HepG2 (cell line): Measurements from ENCODE around the gene IL17RC. TPM values are rescaled to one million over a fixed set of nuclear protein-coding genes. Genes with fewer than 3 reads are reported as not detected.

ENCODE experiments used
- ARNT2 ChIP-seq: sonication (generic); formaldehyde crosslinking; IDR thresholded peaks from 2 replicates; pipeline ENCODE4 v1.8.0; 2022; ENCODE audit warnings: mild to moderate bottlenecking, low read depth, missing genetic modification reagents, moderate library complexity
- CC2D1A ChIP-seq: sonication (generic); formaldehyde crosslinking; IDR thresholded peaks from 2 replicates; pipeline ENCODE4 v1.8.1; 2023; ENCODE audit warnings: mild to moderate bottlenecking, missing genetic modification reagents
- GATA4 ChIP-seq: sonication (generic); IDR thresholded peaks from 2 replicates; pipeline ENCODE4 v1.6.1; 2016; ENCODE audit warnings: antibody characterized with exemption, low read depth, borderline replicate concordance
- GATAD2A ChIP-seq: IDR thresholded peaks from 2 replicates; pipeline ENCODE4 v1.6.1; 2016
- KAT8 ChIP-seq: IDR thresholded peaks from 2 replicates; pipeline ENCODE4 v1.6.1; 2016; ENCODE audit warnings: missing genetic modification reagents, missing compliant biosample characterization
- MED1 ChIP-seq: sonication (generic); formaldehyde crosslinking; IDR thresholded peaks from 2 replicates; pipeline ENCODE4 v1.4.0; 2020; ENCODE audit warnings: missing genetic modification reagents
- PRPF4 ChIP-seq: fragments of 200-400 bp; formaldehyde crosslinking; IDR thresholded peaks from 2 replicates; pipeline ENCODE4 v1.6.1; 2016; ENCODE audit warnings: low read length, low read depth; ENCODE audit not compliant: poor library complexity, severe bottlenecking
- REPIN1 ChIP-seq: sonication (generic); formaldehyde crosslinking; IDR thresholded peaks from 2 replicates; pipeline ENCODE4 v1.8.0; 2022; ENCODE audit warnings: missing genetic modification reagents, low read depth, mild to moderate bottlenecking, borderline replicate concordance
- SOX5 ChIP-seq: IDR thresholded peaks from 2 replicates; pipeline ENCODE4 v1.6.1; 2016; ENCODE audit warnings: borderline replicate concordance
- STAG1 ChIP-seq: sonication (generic); formaldehyde crosslinking; IDR thresholded peaks from 2 replicates; pipeline ENCODE4 v1.4.0; 2020; ENCODE audit warnings: missing genetic modification reagents
- ZBTB8A ChIP-seq: sonication (generic); formaldehyde crosslinking; IDR thresholded peaks from 2 replicates; pipeline ENCODE4 v1.4.0; 2020; ENCODE audit warnings: mild to moderate bottlenecking, low read depth, missing genetic modification reagents, borderline replicate concordance
- ZEB1 ChIP-seq: IDR thresholded peaks from 2 replicates; pipeline ENCODE4 v1.6.1; 2012; ENCODE audit warnings: mild to moderate bottlenecking, low read depth, inconsistent platforms; ENCODE audit not compliant: insufficient replicate concordance
- ZNF337 ChIP-seq: sonication (generic); formaldehyde crosslinking; IDR thresholded peaks from 2 replicates; pipeline ENCODE4 v1.5.1; 2020; ENCODE audit warnings: missing genetic modification reagents, low read depth, mild to moderate bottlenecking, borderline replicate concordance
- ZNF343 ChIP-seq: sonication (generic); formaldehyde crosslinking; IDR thresholded peaks from 2 replicates; pipeline ENCODE4 v1.4.0; 2020; ENCODE audit warnings: mild to moderate bottlenecking, missing genetic modification reagents
- ZNF546 ChIP-seq: sonication (generic); formaldehyde crosslinking; conservative IDR thresholded peaks from 2 replicates; pipeline ENCODE4 v1.8.1; 2023; ENCODE audit warnings: mild to moderate bottlenecking, missing genetic modification reagents
- ZNF550 ChIP-seq: sonication (generic); formaldehyde crosslinking; IDR thresholded peaks from 2 replicates; pipeline ENCODE4 v1.4.0; 2020; ENCODE audit warnings: mild to moderate bottlenecking, missing genetic modification reagents, borderline replicate concordance
- polyA plus RNA-seq, 8 experiments: library from polyadenylated mRNA; depleted of rRNA in 3 of 8; stranded (reverse) in 7 of 8; unstranded in 1 of 8; fragments of >200 nt; fragmentation: Illumina TruSeq in 4 of 8; extraction: Trizol in 4 of 8; gene quantifications; 2 replicates each; pipeline versions ENCODE4 v1.2.1 to v1.2.3, GENCODE V29; 2011 to 2016; ENCODE audit warnings: low read depth in 4 of 8, missing spikeins in 1 of 8, mixed read lengths in 1 of 8; ENCODE audit not compliant: insufficient read depth in 1 of 8
- total RNA-seq, 5 experiments: library from RNA; depleted of rRNA; stranded (reverse); fragments of >200 nt; fragmentation: Illumina TruSeq; extraction: Trizol; gene quantifications; 2 replicates each; pipeline ENCODE4 v1.2.3, GENCODE V29; 2016; ENCODE audit warnings: low read depth in 1 of 5
- TF ChIP-seq, protein P1 (sequence below): sonication (generic); formaldehyde crosslinking; IDR thresholded peaks from 2 replicates; pipeline ENCODE4 v1.8.1; 2023; ENCODE audit warnings: missing genetic modification reagents, mild to moderate bottlenecking, borderline replicate concordance
- TF ChIP-seq, protein P2 (sequence below): sonication (generic); formaldehyde crosslinking; conservative IDR thresholded peaks from 2 replicates; pipeline ENCODE4 v1.8.0; 2022; ENCODE audit warnings: low read depth, missing genetic modification reagents
- TF ChIP-seq, protein P3 (sequence below): IDR thresholded peaks from 2 replicates; pipeline ENCODE4 v1.6.1; 2018; ENCODE audit warnings: missing genetic modification reagents
- TF ChIP-seq, protein P4 (sequence below): IDR thresholded peaks from 2 replicates; pipeline ENCODE4 v1.6.1; 2016; ENCODE audit warnings: missing compliant biosample characterization, missing genetic modification reagents, borderline replicate concordance
- TF ChIP-seq, protein P5 (sequence below): sonication (generic); formaldehyde crosslinking; IDR thresholded peaks from 2 replicates; pipeline ENCODE4 v1.8.0; 2022; ENCODE audit warnings: mild to moderate bottlenecking, missing genetic modification reagents, borderline replicate concordance
- TF ChIP-seq, protein P6 (sequence below): IDR thresholded peaks from 2 replicates; pipeline ENCODE4 v1.6.1; 2016

Gene IL17RC
- total and polyA plus RNA-seq, 2 of the 13 experiments (the other 11 are each of a cell fraction or from before 2014, with no cell fraction given): 20.7 to 24.0 TPM

DNA sequence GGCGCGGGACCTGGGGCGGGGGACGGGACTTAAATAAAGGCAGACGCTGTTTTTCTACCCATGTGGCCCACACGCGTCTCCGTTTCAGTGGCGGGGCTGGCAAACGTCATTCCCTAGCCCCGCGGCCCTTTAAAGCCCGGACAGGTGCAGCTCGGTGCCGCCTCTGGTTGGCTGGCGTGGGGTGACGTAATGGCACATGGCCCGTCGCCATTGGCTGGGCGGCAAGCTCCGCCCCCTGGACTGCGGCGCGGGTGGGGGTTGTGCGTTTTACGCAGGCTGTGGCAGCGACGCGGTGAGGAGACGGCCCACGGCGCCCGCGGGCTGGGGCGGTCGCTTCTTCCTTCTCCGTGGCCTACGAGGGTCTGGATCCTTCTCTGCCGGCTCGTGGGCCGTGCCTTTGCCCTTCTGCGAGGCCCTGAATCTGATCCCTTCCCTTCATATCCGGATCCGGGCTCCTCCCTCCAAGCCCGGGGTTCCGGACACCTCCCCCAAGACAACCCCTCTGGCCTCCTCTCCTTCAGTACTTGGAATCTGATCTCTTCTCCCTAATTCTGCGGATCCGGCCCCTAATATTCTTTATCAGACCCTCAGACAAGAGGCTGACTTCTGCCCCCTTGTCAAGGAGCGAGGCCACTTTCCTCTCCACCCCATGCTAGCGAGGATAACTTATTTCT lies 16.8 kb downstream of the IL17RC start, which contains the start of gene CRELD1 (continued):
- TF ChIP-seq ZBTB8A (0 out of 2 replicates have a peak, but pooled peaks have one; percentile 46), KAT8 (CRISPR knock-in tag) (peak; percentile 77), ARNT2 (CRISPR knock-in tag) (no peak), ZEB1 (peak; percentile 80), ZNF550 (no peak), ZNF546 (peak; percentile 26; the same call in 1 of the 2 replicates), GATA4 (no peak), REPIN1 (CRISPR knock-in tag) (0 out of 2 replicates have a peak, but pooled peaks have one; percentile 24), MED1 (CRISPR knock-in tag) (peak; percentile 48), PRPF4 (no peak), CC2D1A (CRISPR knock-in tag) (no peak), STAG1 (CRISPR knock-in tag) (no peak), ZNF343 (no peak), SOX5 (CRISPR knock-in tag) (peak; percentile 16; the same call in 1 of the 2 replicates), ZNF337 (no peak), GATAD2A (CRISPR knock-in tag) (peak; percentile 33; the same call in 1 of the 2 replicates)
- TF ChIP-seq, protein P1, sequence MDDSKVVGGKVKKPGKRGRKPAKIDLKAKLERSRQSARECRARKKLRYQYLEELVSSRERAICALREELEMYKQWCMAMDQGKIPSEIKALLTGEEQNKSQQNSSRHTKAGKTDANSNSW (CRISPR knock-in tag): no peak
- TF ChIP-seq, protein P2, sequence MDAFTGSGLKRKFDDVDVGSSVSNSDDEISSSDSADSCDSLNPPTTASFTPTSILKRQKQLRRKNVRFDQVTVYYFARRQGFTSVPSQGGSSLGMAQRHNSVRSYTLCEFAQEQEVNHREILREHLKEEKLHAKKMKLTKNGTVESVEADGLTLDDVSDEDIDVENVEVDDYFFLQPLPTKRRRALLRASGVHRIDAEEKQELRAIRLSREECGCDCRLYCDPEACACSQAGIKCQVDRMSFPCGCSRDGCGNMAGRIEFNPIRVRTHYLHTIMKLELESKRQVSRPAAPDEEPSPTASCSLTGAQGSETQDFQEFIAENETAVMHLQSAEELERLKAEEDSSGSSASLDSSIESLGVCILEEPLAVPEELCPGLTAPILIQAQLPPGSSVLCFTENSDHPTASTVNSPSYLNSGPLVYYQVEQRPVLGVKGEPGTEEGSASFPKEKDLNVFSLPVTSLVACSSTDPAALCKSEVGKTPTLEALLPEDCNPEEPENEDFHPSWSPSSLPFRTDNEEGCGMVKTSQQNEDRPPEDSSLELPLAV (CRISPR knock-in tag): no peak
- TF ChIP-seq, protein P3, sequence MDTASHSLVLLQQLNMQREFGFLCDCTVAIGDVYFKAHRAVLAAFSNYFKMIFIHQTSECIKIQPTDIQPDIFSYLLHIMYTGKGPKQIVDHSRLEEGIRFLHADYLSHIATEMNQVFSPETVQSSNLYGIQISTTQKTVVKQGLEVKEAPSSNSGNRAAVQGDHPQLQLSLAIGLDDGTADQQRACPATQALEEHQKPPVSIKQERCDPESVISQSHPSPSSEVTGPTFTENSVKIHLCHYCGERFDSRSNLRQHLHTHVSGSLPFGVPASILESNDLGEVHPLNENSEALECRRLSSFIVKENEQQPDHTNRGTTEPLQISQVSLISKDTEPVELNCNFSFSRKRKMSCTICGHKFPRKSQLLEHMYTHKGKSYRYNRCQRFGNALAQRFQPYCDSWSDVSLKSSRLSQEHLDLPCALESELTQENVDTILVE (CRISPR knock-in tag): no peak
- TF ChIP-seq, protein P4, sequence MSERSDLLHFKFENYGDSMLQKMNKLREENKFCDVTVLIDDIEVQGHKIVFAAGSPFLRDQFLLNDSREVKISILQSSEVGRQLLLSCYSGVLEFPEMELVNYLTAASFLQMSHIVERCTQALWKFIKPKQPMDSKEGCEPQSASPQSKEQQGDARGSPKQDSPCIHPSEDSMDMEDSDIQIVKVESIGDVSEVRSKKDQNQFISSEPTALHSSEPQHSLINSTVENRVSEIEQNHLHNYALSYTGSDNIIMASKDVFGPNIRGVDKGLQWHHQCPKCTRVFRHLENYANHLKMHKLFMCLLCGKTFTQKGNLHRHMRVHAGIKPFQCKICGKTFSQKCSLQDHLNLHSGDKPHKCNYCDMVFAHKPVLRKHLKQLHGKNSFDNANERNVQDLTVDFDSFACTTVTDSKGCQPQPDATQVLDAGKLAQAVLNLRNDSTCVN (CRISPR knock-in tag): no peak; the same call in 1 of the 2 replicates
- TF ChIP-seq, protein P5, sequence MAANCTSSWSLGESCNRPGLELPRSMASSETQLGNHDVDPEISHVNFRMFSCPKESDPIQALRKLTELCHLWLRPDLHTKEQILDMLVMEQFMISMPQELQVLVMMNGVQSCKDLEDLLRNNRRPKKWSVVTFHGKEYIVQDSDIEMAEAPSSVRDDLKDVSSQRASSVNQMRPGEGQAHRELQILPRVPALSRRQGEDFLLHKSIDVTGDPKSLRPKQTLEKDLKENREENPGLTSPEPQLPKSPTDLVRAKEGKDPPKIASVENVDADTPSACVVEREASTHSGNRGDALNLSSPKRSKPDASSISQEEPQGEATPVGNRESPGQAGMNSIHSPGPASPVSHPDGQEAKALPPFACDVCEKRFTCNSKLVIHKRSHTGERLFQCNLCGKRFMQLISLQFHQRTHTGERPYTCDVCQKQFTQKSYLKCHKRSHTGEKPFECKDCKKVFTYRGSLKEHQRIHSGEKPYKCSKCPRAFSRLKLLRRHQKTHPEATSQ (CRISPR knock-in tag): no peak
- TF ChIP-seq, protein P6, sequence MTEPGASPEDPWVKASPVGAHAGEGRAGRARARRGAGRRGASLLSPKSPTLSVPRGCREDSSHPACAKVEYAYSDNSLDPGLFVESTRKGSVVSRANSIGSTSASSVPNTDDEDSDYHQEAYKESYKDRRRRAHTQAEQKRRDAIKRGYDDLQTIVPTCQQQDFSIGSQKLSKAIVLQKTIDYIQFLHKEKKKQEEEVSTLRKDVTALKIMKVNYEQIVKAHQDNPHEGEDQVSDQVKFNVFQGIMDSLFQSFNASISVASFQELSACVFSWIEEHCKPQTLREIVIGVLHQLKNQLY (CRISPR knock-in tag): 0 out of 2 replicates have a peak, but pooled peaks have one; percentile 35
